Astrocyte (in vitro differentiated cells and primary cell): ENCODE measurements around the gene FXYD5.

Experiments used
- CTCF ChIP-seq: IDR thresholded peaks from 2 replicates; pipeline ENCODE4 v1.5.1; 2011; ENCODE audit warnings: low read depth, mild to moderate bottlenecking, inconsistent platforms, low read length, moderate library complexity; ENCODE audit not compliant: insufficient read depth
- EZH2 ChIP-seq: IDR thresholded peaks from 2 replicates; pipeline ENCODE4 v1.6.1; 2012; ENCODE audit warnings: mild to moderate bottlenecking, low read length, inconsistent platforms; ENCODE audit not compliant: insufficient read depth

DNA sequence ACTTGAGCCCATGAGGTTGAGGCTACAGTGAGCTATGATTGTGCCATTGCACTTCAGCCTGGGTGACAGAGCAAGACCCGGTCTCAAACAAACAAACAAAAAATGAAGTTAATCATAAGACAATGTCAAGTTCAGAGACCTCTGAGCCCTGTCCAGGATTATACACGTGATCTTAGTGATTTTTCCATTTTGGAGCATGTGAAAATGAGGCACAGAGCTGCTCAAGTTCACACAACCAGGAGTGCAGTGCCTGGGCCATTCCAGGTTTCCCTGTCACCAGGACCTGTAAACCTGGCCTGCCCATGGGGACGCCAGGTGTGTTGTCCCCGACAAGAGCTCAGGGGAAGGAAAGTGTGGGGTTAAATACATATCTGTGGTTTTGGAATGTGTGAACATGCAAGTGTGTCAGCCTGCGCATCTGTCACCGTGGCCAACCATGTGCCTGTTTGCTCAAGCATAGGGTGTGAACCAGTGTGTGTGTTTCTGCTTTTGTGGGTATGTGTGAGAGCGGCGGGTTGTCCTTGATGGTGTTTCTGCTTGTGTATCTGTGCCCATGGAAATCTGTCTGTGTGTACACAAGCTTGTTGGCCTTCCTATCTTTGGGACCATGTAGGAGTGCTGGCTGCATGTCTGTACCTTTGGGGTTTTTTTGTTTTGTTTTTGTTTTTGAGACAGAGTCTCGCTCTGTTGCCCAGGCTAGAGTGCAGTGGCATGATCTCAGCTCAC lies 17.4 kb upstream of the FXYD5 start:
- TF ChIP-seq CTCF (no peak), EZH2 (no peak)
